GM12872 (cell line): ENCODE data around the gene PTGS1.

ENCODE experiments used
- TF ChIP-seq, protein P1 (sequence below): IDR thresholded peaks from 3 replicates; pipeline ENCODE4 v1.5.1; 2011; ENCODE audit warnings: low read depth, mild to moderate bottlenecking, low read length, moderate library complexity; ENCODE audit not compliant: insufficient read depth

Gene PTGS1

DNA sequence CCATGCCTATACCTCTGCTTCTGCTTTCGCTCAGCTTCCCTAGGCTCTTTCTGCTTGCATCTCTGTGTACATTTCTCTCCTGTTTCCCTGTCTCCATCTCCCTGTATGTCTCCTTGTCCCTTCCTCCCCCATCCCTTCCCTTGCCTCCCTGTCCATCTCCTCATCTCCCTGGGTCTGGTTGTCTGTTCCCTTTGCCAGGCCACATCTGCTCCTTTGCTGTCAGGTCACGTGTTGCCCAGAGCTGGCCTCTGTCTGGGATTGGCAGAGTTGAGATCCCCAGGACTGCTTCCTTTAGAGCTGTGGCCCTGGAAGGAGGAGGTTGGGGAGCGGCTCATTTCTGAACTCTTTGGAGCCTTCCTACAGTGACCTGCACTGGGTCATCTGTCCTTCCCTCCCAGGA, 31.8 kb upstream of the PTGS1 start:
- TF ChIP-seq, protein P1, sequence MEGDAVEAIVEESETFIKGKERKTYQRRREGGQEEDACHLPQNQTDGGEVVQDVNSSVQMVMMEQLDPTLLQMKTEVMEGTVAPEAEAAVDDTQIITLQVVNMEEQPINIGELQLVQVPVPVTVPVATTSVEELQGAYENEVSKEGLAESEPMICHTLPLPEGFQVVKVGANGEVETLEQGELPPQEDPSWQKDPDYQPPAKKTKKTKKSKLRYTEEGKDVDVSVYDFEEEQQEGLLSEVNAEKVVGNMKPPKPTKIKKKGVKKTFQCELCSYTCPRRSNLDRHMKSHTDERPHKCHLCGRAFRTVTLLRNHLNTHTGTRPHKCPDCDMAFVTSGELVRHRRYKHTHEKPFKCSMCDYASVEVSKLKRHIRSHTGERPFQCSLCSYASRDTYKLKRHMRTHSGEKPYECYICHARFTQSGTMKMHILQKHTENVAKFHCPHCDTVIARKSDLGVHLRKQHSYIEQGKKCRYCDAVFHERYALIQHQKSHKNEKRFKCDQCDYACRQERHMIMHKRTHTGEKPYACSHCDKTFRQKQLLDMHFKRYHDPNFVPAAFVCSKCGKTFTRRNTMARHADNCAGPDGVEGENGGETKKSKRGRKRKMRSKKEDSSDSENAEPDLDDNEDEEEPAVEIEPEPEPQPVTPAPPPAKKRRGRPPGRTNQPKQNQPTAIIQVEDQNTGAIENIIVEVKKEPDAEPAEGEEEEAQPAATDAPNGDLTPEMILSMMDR: no peak

DNA sequence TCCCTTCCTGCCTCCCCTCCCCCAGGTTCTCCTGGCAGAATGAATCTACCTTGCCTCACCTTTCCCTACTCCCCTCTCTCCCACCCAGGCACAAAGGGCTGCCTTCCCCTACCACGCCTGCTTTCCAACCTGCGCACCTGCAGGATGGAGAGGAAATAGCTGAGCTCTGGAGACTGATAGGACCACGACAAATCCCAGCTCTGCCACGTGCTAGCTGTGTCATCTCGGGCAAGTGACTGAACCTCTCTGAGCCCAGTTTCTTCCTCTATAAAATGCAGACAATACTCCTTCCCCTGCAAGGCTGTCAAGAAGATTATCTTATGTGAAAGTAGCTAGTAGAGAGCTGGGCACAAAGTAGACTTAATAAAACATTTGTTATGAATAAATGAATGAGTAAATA, 31.2 kb upstream of the PTGS1 start:
- TF ChIP-seq, protein P1: no peak

DNA sequence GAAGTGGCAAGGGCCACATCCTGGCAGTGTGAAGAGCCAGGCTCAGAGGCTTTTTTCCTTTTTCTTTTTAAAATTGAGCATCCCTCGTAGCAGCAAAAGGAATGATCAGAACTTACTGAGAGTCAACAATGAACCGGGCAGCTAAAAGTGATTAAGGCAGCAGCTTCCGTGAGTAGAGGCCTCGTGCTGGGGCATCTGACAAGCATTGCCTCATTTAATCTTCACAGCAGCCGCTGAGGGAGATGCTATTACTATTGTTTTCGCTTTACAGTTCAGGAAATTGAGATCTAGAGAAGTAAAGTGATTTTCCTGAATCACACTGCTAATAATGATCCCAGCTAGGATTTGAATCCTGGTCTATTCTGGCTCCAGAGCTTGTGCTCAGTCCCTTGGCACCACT, 30.7 kb upstream of the PTGS1 start:
- TF ChIP-seq, protein P1: no peak

DNA sequence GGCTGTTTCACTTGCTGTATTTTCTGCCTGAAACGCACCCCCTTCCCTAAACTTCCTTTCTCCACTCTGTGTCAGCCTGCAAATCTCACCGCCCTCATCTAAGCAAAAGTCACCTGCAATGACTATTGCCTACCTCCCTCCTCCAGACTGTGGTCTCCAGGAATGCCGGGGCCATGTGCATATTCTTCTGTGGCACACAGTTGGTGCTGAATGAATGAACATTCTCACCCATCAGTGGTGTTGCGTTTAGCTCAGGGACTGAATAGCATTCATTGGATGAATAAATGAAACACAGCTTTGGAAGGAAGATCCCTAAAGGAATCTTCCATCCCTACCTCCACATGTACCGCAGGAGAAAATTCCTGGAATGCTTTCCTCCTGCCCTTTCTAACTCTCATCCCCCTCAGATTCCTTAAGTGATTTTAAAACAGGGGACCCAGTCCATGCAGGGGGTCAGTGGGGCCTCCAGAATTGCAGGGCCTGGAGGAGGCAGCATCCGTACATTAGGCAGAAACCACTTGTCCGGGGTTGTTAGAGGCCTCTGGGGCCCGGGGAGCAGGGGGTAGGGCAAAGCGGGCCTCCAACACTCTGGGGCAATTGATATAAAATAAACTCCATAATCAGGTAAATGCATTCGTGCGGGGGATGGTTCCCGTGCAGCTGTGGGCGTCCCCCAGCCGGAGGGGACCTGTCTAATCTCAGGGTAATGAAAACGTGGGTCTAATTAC, 28.3 kb upstream of the PTGS1 start:
- TF ChIP-seq, protein P1: no peak

DNA sequence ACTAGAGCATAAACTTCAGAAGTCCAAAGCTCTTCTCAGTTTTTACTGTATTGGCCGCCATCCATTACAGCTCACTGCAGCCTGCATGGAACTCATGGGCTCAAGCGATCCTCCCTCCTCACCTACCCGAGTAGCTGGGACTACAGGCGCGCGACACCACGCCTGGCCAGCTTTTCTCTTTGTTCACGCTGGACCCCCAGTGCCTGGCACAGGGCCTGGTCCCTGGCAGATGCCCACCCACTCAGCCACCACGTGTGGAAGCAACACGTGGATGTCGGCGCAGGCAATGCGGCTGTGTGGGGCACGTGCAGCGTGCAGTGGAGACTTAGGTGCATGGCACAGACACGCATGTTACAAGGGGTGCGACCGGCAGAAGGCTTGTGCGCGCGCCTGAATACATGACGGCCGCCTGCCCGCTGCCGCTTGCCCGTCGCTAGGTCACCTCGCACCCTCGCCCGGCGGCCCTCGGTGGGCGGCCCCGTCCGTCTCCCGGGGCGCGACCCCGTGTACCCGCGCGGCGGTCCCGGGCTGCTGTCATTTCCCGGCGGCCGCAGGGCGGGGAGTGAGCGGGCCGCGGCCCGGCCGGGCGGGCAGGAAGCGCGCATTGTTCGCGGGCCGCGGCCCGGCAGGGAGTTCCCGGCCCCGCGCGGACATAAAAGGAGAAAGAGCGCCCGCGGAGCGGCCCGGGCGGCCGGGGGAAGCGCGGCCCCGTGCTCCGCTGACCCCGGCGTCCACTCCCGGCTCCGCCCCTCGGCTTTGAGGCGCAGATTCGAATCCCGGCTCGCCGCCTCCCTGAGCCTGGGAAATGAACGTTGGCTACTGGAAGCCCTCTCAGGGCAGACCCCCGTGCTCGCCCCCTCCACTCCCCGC, 24.1 kb upstream of the PTGS1 start:
- TF ChIP-seq, protein P1: no peak

DNA sequence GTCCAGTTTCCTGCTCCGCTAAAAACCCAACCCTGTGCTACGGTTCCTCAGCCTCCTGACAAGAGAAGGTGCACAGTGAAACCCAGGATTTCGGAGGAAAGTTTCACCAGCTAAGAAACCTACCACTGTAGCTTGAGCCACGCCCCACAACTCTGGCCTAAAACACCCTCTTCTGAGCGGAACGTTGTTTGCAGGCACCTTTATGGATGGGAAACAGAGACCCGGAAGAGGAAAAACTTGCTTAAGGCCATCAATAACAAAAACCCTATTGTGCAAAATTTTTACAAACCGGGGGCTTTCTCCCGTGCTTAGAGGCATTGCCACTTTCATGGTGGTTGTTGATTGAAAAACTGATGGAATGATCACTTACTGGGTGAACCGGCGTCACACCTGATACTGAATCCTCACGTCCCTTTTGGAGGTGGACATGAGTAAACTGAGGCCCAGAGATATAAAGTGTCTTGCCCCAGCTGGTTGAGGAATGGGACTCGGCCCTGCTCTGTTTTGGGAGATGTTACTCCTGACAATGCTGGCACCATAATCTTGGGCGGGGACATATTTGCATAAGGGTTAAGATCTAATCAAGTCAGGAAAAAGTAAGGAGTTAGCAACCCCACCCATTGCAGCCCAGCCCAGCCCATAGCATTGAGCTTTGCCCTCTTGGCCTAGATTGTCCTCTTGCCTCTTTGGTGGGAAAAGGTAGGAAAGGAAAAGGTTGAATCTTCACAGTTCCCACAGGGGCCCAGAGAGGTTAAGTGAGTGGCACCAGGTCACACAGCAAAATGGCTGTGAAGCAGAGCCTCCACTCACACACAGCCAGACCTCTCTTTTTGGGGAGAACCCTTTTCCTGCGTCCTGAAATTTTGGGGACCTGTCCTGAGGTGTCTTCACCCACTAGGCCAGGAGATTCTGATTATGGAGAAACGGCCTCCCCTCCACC, 23.2 kb upstream of the PTGS1 start:
- TF ChIP-seq, protein P1: no peak
